ENCODE results near the gene B3GNT5.

Gene B3GNT5

DNA sequence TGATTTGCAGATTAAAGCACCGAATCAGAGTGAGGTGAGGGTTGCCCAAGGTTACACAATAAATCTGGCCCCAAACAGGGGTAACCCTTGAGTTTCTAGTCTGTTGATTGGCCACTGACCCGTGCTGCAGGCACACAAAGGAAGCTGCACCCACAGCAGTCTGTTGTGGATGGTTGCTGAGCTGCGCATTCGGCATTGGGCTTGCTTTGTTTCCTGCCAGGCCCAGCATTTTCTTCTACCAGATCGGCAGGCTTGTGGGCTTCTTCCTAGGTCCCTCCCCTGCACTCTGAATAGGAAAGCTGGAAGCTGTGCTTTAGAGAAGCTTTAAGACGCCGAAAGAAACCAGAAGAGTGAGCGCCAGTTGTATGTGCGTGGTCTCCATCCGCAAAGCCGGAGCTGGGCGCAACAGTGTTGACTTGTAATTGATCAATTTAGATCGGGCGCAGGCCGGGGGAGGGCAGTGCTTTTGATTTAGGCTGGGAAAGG is 12.1 kb downstream of the B3GNT5 start:
- Histone ChIP-seq H3K4me3 (no peak overlapping the region), H3K9me3 (no peaks in the 10 kb centered on the region), H3K4me1 (peaks cover 30% of the 10 kb centered on the region), H3K27me3 (ENCODE audit: low read depth) (no peaks in the 10 kb centered on the region), H3K36me3 (replicated peaks) (peaks cover 7% of the 10 kb centered on the region)
- in situ Hi-C loops (cut with MboI; ENCODE audit: low sequenced_read_pairs) = no loop called here
- peak; percentile 34 to 63 for DNase-seq (ENCODE audit: low spot score in 2 of 2)

DNA sequence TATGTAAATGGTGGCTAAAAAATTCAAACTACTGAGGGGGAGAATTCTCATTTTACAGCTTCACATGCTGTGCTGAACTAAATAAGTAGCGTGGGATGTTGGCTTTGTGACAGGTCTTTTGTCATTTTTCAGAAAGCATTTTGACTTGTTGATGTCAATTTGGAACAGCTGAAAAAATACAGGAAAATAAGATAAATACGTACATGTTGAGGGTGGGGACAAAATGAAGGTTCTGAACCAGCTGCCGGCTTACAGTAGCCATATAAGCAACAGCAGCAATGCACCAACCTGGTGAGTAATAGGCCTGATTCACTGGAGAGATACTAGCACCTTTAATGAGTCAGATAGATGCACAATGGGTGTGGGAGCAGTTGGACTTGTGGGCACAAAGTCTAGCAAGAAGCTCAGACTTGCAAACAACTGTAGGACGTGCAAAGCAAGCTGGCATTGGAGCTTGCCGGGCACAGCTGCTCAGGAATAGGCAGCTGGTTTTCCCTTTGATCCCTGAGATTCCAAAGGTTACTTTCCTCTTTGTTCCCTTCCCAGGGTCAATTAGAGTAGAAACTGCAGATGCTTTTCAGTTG is 12.9 kb downstream of the B3GNT5 start:
- H3K4me1 ChIP-seq = peaks cover 30% of the 10 kb centered on the region
- H3K4me3 ChIP-seq = no peak overlapping the region
- H3K27me3 ChIP-seq (ENCODE audit: low read depth) = no peaks in the 10 kb centered on the region
- H3K36me3 ChIP-seq (replicated peaks) = peaks cover 9% of the 10 kb centered on the region
- H3K9me3 ChIP-seq = no peaks in the 10 kb centered on the region
- DNase-seq (ENCODE audit: low spot score in 2 of 2) = no peak
- in situ Hi-C loops (cut with MboI; ENCODE audit: low sequenced_read_pairs) = no loop called here

DNA sequence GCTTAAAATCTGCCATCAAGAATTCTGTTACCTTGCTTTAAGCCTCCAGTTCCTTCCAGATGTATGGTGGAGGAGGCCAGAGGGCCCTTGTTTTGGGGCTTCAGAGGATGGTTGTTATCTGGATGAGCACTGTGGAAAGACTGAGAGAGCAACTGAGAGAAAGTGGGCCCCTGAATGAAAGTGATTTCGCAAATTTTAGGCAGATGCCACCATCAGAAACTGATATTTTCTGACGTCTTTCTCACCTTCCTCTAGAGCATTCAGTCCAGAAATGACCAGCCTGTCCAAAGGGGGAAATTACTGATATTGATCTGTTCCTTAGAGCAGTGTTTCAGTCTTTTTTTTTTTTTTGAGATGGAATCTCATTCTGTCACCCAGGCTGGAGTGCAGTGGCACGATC is 13.4 kb downstream of the B3GNT5 start:
- Histone ChIP-seq H3K36me3 (replicated peaks) (peaks cover 9% of the 10 kb centered on the region), H3K4me1 (peaks cover 30% of the 10 kb centered on the region), H3K4me3 (no peak overlapping the region), H3K9me3 (no peaks in the 10 kb centered on the region), H3K27me3 (ENCODE audit: low read depth) (no peaks in the 10 kb centered on the region)
- no peak for DNase-seq (ENCODE audit: low spot score in 2 of 2)
- in situ Hi-C loops (cut with MboI; ENCODE audit: low sequenced_read_pairs) = no loop called here

DNA sequence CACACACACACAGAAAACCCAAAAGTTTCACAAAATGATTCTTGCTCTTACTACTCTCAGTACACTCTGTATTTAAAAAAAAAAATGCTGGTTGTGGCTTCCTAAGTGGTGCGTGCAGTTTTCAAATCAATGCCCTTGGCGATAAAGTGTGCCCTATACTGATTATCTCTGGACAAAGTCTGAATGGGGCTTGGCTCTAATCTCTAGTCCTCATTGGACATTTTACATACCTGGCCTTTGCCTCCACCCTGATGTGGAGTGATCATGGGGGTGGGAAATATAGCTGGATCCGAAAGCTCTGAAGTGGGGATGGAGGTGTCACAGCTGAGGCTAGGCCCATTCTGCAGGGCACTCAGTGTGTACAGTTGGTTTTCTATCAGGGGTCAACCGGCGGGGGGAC is 14.1 kb downstream of the B3GNT5 start:
- Histone ChIP-seq H3K36me3 (replicated peaks) (peaks cover 9% of the 10 kb centered on the region), H3K9me3 (no peaks in the 10 kb centered on the region), H3K4me1 (peaks cover 30% of the 10 kb centered on the region), H3K4me3 (no peak overlapping the region), H3K27me3 (ENCODE audit: low read depth) (no peaks in the 10 kb centered on the region)
- in situ Hi-C loops (cut with MboI; ENCODE audit: low sequenced_read_pairs) = no loop called here
- no peak for DNase-seq (ENCODE audit: low spot score in 2 of 2)

DNA sequence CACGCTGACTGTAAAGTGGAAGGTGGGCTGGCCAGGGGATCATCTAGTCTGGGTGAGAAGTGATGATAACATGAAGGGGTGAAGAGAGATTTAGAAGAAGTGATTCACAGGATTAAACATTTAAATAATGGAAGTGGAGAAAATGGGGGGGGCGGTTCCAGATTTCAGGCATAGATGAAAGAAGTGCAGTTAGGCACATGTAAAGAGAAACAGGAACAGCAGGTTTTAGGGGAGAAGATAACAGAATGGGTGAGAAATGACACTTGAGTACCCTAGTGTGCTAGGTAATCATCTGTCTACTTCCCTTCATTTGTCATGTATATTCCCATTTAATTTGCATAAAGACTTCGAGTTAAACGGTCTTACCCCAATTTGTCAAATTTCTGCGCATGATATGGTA is 15.3 kb downstream of the B3GNT5 start:
- no peak for DNase-seq (ENCODE audit: low spot score in 2 of 2)
- Histone ChIP-seq H3K4me3 (no peak overlapping the region), H3K9me3 (no peaks in the 10 kb centered on the region), H3K27me3 (ENCODE audit: low read depth) (no peaks in the 10 kb centered on the region), H3K36me3 (replicated peaks) (peaks cover 9% of the 10 kb centered on the region), H3K4me1 (peaks cover 30% of the 10 kb centered on the region)
- in situ Hi-C loops (cut with MboI; ENCODE audit: low sequenced_read_pairs) = no loop called here

DNA sequence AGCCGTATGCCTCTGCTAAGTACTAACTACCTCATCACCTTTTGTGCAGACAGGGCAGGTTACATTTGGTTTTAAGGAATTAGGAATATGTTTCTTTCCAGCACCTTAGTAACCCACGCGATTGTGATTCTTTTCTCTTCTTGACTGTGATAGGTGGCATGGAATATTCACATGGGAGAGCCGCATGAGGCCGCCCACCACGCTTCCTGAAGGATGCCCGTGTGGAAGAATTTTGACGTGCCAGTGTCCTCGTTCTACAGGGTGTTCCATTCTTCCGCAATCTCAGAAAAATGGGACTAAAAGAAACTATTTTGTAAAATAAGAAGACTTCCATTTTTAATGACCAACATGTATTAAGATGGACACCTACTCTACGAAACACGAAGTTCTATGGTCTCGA is 16.3 kb downstream of the B3GNT5 start:
- H3K36me3 ChIP-seq (replicated peaks) = peaks cover 9% of the 10 kb centered on the region
- peaks cover 27% of the 10 kb centered on the region for H3K4me1 ChIP-seq
- no peak overlapping the region for H3K4me3 ChIP-seq
- no peaks in the 10 kb centered on the region for H3K9me3 ChIP-seq
- no peaks in the 10 kb centered on the region for H3K27me3 ChIP-seq (ENCODE audit: low read depth)
- no peak for DNase-seq (ENCODE audit: low spot score in 2 of 2)
- in situ Hi-C loops (cut with MboI; ENCODE audit: low sequenced_read_pairs) = no loop called here

DNA sequence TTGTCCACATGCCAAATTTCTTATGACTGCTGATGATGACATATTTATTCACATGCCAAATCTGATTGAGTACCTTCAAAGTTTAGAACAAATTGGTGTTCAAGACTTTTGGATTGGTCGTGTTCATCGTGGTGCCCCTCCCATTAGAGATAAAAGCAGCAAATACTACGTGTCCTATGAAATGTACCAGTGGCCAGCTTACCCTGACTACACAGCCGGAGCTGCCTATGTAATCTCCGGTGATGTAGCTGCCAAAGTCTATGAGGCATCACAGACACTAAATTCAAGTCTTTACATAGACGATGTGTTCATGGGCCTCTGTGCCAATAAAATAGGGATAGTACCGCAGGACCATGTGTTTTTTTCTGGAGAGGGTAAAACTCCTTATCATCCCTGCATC is 17.3 kb downstream of the B3GNT5 start:
- no peaks in the 10 kb centered on the region for H3K9me3 ChIP-seq
- DNase-seq (ENCODE audit: low spot score in 2 of 2) = no peak
- peaks cover 19% of the 10 kb centered on the region for H3K4me1 ChIP-seq
- H3K36me3 ChIP-seq (replicated peaks) = peaks cover 9% of the 10 kb centered on the region
- no peaks in the 10 kb centered on the region for H3K27me3 ChIP-seq (ENCODE audit: low read depth)
- no peak overlapping the region for H3K4me3 ChIP-seq
- in situ Hi-C loops (cut with MboI; ENCODE audit: low sequenced_read_pairs) = no loop called here

DNA sequence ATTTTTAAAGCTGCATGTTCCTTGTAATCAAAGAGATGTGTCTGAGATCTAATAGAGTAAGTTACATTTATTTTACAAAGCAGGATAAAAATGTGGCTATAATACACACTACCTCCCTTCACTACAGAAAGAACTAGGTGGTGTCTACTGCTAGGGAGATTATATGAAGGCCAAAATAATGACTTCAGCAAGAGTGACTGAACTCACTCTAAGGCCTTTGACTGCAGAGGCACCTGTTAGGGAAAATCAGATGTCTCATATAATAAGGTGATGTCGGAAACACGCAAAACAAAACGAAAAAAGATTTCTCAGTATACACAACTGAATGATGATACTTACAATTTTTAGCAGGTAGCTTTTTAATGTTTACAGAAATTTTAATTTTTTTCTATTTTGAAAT is 19.1 kb downstream of the B3GNT5 start:
- DNase-seq (ENCODE audit: low spot score in 2 of 2) = no peak
- no peaks in the 10 kb centered on the region for H3K27me3 ChIP-seq (ENCODE audit: low read depth)
- H3K4me3 ChIP-seq = no peak overlapping the region
- H3K9me3 ChIP-seq = no peaks in the 10 kb centered on the region
- peaks cover 9% of the 10 kb centered on the region; the same call in 1 of the 2 replicates for H3K4me1 ChIP-seq
- in situ Hi-C loops (cut with MboI; ENCODE audit: low sequenced_read_pairs) = no loop called here
- peaks cover 9% of the 10 kb centered on the region for H3K36me3 ChIP-seq (replicated peaks)

DNA sequence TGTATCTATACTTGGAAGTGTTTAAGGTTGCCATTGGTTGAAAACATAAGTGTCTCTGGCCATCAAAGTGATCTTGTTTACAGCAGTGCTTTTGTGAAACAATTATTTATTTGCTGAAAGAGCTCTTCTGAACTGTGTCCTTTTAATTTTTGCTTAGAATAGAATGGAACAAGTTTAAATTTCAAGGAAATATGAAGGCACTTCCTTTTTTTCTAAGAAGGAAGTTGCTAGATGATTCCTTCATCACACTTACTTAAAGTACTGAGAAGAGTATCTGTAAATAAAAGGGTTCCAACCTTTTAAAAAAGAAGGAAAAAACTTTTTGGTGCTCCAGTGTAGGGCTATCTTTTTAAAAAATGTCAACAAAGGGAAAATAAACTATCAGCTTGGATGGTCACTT is 19.7 kb downstream of the B3GNT5 start:
- no peak for DNase-seq (ENCODE audit: low spot score in 2 of 2)
- no peaks in the 10 kb centered on the region for H3K9me3 ChIP-seq
- H3K4me3 ChIP-seq = no peak overlapping the region
- in situ Hi-C loops (cut with MboI; ENCODE audit: low sequenced_read_pairs) = no loop called here
- peaks cover 9% of the 10 kb centered on the region; the same call in 1 of the 2 replicates for H3K4me1 ChIP-seq
- no peaks in the 10 kb centered on the region for H3K27me3 ChIP-seq (ENCODE audit: low read depth)
- H3K36me3 ChIP-seq (replicated peaks) = peaks cover 9% of the 10 kb centered on the region

DNA sequence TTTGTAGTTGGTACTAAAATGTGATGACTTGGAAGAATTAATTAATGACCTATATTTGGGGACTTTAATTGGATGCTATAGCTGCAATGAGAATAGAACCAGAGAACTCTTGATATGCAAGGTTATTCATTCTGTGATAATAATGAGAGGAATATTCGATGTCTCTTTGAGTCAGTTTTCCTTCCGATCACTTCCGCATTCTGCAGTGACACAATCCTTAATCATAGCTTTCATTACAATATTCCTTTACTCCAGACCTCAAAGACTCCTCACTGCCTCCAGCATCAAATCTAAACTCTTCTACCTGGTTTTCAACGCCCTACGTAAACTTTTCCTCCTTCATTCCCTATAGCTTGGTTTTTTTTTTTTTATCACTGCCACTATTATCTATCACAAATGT is 21.6 kb downstream of the B3GNT5 start:
- Histone ChIP-seq H3K27me3 (ENCODE audit: low read depth) (no peaks in the 10 kb centered on the region), H3K9me3 (no peaks in the 10 kb centered on the region), H3K4me3 (no peak overlapping the region), H3K4me1 (0 out of 2 replicates have a peak, but pooled peaks cover 3% of the 10 kb centered on the region), H3K36me3 (replicated peaks) (peaks cover 8% of the 10 kb centered on the region)
- DNase-seq (ENCODE audit: low spot score in 2 of 2) = no peak
- in situ Hi-C loops (cut with MboI; ENCODE audit: low sequenced_read_pairs) = no loop called here

DNA sequence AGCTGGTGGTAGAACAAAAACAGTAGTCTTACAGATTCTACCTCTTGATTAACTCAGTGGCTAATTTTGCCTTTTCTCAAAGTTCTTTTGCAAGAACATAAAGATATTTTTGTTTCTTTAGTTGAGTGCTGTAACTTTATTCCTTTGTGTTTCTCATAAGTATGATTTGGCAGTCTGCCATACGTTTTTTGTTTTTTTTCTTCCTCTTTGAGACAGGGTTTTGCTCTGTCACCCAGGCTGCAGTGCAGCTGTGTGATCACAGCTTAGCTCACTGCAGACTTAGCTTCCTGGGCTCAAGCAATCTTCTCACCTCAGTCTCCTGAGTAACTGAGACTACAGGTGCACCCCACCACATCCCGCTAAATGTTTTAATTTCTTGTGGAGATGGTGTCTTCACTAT is 22.4 kb downstream of the B3GNT5 start:
- H3K4me3 ChIP-seq = no peak overlapping the region
- no peak for DNase-seq (ENCODE audit: low spot score in 2 of 2)
- 0 out of 2 replicates have a peak, but pooled peaks cover 3% of the 10 kb centered on the region for H3K4me1 ChIP-seq
- H3K9me3 ChIP-seq = no peaks in the 10 kb centered on the region
- H3K36me3 ChIP-seq (replicated peaks) = no peaks in the 10 kb centered on the region; the same call in 1 of the 2 replicates
- in situ Hi-C loops (cut with MboI; ENCODE audit: low sequenced_read_pairs) = no loop called here
- no peaks in the 10 kb centered on the region for H3K27me3 ChIP-seq (ENCODE audit: low read depth)

DNA sequence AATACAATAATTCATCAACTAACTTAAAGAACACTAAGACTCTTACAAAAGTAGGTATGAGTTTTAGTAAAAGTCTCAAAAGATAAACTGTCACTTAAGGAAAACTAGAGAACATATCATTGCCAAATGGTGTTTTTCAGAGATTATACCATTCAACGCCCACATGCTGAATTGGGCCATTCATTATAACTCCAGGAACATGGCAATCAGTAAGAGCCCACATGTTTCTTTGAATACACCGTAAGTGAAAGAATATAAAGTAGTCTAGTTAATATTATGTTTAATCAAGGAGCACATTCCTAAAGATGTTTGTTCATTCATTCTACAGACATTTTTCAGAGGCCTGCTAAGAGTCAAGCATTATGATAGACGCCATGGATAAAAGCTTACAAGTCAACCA is 22.9 kb downstream of the B3GNT5 start:
- no peak for DNase-seq (ENCODE audit: low spot score in 2 of 2)
- H3K4me1 ChIP-seq = 0 out of 2 replicates have a peak, but pooled peaks cover 3% of the 10 kb centered on the region
- in situ Hi-C loops (cut with MboI; ENCODE audit: low sequenced_read_pairs) = no loop called here
- H3K36me3 ChIP-seq (replicated peaks) = no peaks in the 10 kb centered on the region
- H3K27me3 ChIP-seq (ENCODE audit: low read depth) = no peaks in the 10 kb centered on the region
- no peaks in the 10 kb centered on the region for H3K9me3 ChIP-seq
- no peak overlapping the region for H3K4me3 ChIP-seq

DNA sequence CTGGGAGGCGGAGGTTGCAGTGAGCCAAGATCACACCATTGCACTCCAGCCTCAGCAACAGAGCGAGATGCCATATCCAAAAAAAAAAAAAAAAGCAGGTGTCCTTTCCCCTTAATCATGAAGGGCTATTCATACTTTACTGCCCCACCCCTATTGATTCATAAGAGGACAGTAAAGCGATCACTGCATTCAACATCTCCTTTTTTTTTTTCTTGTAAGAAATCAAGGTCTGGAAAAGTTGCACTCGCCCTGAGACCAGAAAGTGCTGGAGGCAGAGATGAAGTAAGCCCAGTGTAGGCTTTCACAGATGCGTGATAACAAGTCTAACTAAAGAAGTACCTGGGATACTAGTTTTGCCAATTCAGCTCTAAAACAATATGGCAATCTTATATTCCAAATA is 24.2 kb downstream of the B3GNT5 start:
- Histone ChIP-seq H3K27me3 (ENCODE audit: low read depth) (no peaks in the 10 kb centered on the region), H3K36me3 (replicated peaks) (no peaks in the 10 kb centered on the region), H3K4me3 (no peak overlapping the region), H3K4me1 (0 out of 2 replicates have a peak, but pooled peaks cover 3% of the 10 kb centered on the region), H3K9me3 (no peaks in the 10 kb centered on the region)
- in situ Hi-C loops (cut with MboI; ENCODE audit: low sequenced_read_pairs) = no loop called here
- no peak for DNase-seq (ENCODE audit: low spot score in 2 of 2)

DNA sequence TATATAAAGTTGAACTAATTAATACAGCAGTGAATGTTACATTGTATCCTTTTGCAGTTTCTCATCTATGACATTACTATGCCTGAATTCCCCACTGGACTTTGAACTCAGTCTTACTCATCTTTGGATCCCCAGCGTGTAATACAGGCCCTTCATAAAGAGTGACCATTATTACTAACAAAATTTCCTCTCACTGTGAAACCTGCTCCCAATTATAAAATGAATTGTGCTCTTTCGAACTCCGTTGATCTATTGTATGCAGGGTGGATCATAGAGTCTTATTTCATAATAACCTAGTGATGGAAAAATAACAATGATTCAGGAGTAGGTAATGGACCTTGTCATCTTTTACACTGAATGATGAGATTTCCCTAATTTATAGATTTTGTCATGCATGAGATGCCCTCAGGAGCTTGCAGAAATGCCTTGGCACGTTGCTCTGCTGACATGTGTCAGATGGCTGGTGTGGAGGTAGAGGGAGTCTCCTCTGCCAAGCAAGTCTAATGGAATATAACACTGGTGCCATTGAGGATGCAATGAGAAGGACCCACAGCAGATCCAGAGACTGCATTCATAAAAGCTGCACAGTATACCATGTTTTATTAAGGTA is 25.5 kb downstream of the B3GNT5 start:
- in situ Hi-C loops (cut with MboI; ENCODE audit: low sequenced_read_pairs) = no loop called here
- no peaks in the 10 kb centered on the region for H3K36me3 ChIP-seq (replicated peaks)
- no peaks in the 10 kb centered on the region for H3K27me3 ChIP-seq (ENCODE audit: low read depth)
- no peak for DNase-seq (ENCODE audit: low spot score in 2 of 2)
- H3K4me3 ChIP-seq = no peak overlapping the region
- 0 out of 2 replicates have a peak, but pooled peaks cover 3% of the 10 kb centered on the region for H3K4me1 ChIP-seq
- no peaks in the 10 kb centered on the region for H3K9me3 ChIP-seq
